Nephron progenitor cell (in vitro differentiated cells): ENCODE results near the gene ASMT.

Source experiments
- DNase-seq: peaks from one replicate; pipeline ENCODE4 v3.0.0; 2021
- H3K27ac Mint-ChIP-seq: 2 replicates; pipeline ENCODE4 v1.8.0; 2021; ENCODE audit warnings: mild to moderate bottlenecking, moderate library complexity, mixed read lengths
- H3K27me3 Mint-ChIP-seq: 2 replicates; pipeline ENCODE4 v1.8.0; 2021; ENCODE audit warnings: mild to moderate bottlenecking, low read depth, mixed read lengths; ENCODE audit not compliant: poor library complexity
- H3K36me3 Mint-ChIP-seq: 2 replicates; pipeline ENCODE4 v1.8.0; 2021; ENCODE audit warnings: low read depth, mixed read lengths
- H3K4me1 Mint-ChIP-seq: 2 replicates; pipeline ENCODE4 v1.8.0; 2021; ENCODE audit warnings: mixed read lengths
- H3K4me3 Mint-ChIP-seq: 2 replicates; pipeline ENCODE4 v1.8.0; 2021; ENCODE audit warnings: mild to moderate bottlenecking, moderate library complexity, mixed read lengths
- H3K9me3 Mint-ChIP-seq: 2 replicates; pipeline ENCODE4 v1.8.0; 2021; ENCODE audit warnings: mild to moderate bottlenecking, moderate library complexity, mixed read lengths
- TF ChIP-seq, protein P1 (sequence below): fragments of 200-600 bp; sonication (generic); IDR thresholded peaks from 2 replicates; pipeline ENCODE4 v1.5.0; 2021; ENCODE audit warnings: antibody characterized with exemption

ASMT gene

GRCh38 chrX:1601051-1601767 is 13.7 kb upstream of the ASMT start:
- Mint-ChIP-seq H3K4me1 (peaks cover 11% of the 10 kb centered on the region), H3K27me3 (peaks cover 2% of the 10 kb centered on the region), H3K9me3 (no peaks in the 10 kb centered on the region), H3K36me3 (peaks cover 66% of the 10 kb centered on the region), H3K4me3 (no peak overlapping the region), H3K27ac (no peak overlapping the region)
- TF ChIP-seq, protein P1, sequence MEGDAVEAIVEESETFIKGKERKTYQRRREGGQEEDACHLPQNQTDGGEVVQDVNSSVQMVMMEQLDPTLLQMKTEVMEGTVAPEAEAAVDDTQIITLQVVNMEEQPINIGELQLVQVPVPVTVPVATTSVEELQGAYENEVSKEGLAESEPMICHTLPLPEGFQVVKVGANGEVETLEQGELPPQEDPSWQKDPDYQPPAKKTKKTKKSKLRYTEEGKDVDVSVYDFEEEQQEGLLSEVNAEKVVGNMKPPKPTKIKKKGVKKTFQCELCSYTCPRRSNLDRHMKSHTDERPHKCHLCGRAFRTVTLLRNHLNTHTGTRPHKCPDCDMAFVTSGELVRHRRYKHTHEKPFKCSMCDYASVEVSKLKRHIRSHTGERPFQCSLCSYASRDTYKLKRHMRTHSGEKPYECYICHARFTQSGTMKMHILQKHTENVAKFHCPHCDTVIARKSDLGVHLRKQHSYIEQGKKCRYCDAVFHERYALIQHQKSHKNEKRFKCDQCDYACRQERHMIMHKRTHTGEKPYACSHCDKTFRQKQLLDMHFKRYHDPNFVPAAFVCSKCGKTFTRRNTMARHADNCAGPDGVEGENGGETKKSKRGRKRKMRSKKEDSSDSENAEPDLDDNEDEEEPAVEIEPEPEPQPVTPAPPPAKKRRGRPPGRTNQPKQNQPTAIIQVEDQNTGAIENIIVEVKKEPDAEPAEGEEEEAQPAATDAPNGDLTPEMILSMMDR: no peak
- DNase-seq: no peak

GRCh38 chrX:1601768-1602085 is 13.1 kb upstream of the ASMT start:
- Mint-ChIP-seq H3K27ac (peak overlapping the region; percentile 32), H3K9me3 (no peaks in the 10 kb centered on the region), H3K4me3 (no peak overlapping the region), H3K36me3 (peaks cover 64% of the 10 kb centered on the region), H3K4me1 (peaks cover 11% of the 10 kb centered on the region), H3K27me3 (peaks cover 2% of the 10 kb centered on the region)
- TF ChIP-seq, protein P1: no peak
- DNase-seq: no peak

DNA sequence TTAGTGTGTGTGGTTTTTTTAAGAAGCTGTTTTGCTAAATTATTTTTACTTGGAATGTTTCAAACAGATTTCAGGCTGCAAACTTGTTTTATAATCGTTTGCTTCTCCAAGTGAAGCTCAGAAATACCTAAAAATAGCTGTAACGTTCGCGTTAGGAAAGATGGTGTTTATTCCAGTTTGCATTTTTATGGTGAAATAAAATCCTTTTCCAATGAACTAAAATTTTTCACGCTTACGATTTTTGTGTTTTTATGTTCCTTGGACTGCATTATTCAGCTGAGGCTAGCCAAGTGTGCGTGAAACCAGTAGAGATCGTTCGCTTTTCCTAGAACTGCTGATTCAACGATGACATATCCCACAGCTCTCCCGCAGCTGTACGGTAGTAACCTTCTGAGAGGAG is 12.6 kb upstream of the ASMT start:
- TF ChIP-seq, protein P1: no peak
- H3K9me3 Mint-ChIP-seq: no peaks in the 10 kb centered on the region
- peaks cover 60% of the 10 kb centered on the region for H3K36me3 Mint-ChIP-seq
- H3K27me3 Mint-ChIP-seq: peaks cover 2% of the 10 kb centered on the region
- peaks cover 11% of the 10 kb centered on the region for H3K4me1 Mint-ChIP-seq
- DNase-seq: no peak
- H3K27ac Mint-ChIP-seq: no peak overlapping the region
- no peak overlapping the region for H3K4me3 Mint-ChIP-seq

DNA sequence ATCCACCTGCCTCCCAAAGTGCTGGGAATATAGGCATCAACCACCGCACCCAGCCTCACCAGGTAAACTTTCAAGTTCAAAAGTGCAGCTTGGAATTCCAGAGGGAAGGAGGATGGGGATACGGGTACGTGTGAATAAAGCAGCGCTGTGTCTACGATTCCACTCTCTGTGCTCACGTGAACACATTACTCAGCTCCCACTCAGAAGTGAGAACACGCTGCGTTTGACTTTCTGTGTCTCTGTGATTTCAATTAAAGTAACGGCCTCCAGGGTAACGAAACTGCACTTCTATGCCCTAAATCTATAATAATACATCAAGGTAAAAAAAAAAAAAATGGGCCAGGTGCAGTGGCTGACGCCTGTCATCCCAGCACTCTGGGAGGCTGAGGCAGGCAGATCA is 8.4 kb upstream of the ASMT start:
- Mint-ChIP-seq H3K36me3 (peaks cover 41% of the 10 kb centered on the region), H3K4me1 (peaks cover 18% of the 10 kb centered on the region), H3K9me3 (no peaks in the 10 kb centered on the region), H3K27ac (no peak overlapping the region), H3K4me3 (no peak overlapping the region), H3K27me3 (peaks cover 6% of the 10 kb centered on the region)
- no peak for DNase-seq
- TF ChIP-seq, protein P1: no peak

DNA sequence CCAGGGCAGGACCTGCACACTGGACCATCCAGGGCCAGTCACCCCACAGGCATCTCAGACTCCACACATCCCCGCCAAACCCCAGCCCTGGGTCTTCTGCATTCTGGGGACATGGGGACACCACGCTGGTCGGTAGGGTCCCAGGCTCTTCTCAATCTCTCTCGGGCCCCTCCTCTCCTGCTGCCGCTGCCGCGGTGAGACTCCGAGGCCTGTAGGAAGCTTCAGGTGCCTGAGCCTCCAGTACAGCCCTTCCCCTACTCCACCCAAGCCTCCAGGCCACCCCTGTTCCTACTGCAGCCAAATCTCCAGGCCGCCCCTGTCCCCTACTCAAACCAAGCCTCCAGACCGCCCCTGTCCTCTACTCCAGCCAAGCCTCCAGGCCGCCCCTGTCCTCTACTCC is 5.5 kb upstream of the ASMT start:
- Mint-ChIP-seq H3K4me3 (no peak overlapping the region), H3K4me1 (peaks cover 18% of the 10 kb centered on the region)

More for the DNA sequence above, 5.5 kb upstream of the ASMT start:
- Mint-ChIP-seq H3K27ac (peak overlapping the region; percentile 92), H3K9me3 (no peaks in the 10 kb centered on the region), H3K36me3 (peaks cover 13% of the 10 kb centered on the region), H3K27me3 (peaks cover 8% of the 10 kb centered on the region)
- TF ChIP-seq, protein P1: no peak
- no peak for DNase-seq
